IPS DF 4.7 (cell line): ENCODE data around the gene TBCD.

ENCODE experiments used
- DNase-seq: peaks from one replicate; pipeline ENCODE4 v3.0.0-alpha.2; 2013; ENCODE audit warnings: low spot score; ENCODE audit errors: extremely low read depth

The TBCD gene

GRCh38 chr17:82831041-82831817 lies 79.4 kb downstream of the TBCD start:
- DNase-seq = no peak

- no peak for DNase-seq
Observed at GRCh38 chr17:82831818-82832200, 79.9 kb downstream of the TBCD start.

DNA sequence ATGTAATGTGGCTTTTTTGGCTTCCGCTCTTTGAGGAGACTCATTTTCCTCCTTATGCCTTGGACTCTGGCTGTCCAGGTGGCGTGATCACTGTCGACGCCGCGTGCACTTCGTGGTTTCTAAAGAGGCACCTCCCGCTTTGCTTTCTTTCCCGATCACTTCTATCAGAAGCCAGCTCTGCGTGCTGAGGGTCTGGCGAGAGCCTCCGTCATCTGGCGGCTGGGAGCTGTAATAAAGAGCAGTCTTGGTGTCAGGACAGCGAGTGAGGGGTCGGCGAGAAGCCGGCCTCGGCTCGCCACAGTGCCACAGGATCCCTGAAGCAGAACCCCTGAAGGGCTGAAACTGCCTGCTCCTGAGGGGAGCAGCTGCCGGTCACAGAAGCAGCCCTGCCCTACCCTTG lies 80.5 kb downstream of the TBCD start:
- DNase-seq = no peak

DNA sequence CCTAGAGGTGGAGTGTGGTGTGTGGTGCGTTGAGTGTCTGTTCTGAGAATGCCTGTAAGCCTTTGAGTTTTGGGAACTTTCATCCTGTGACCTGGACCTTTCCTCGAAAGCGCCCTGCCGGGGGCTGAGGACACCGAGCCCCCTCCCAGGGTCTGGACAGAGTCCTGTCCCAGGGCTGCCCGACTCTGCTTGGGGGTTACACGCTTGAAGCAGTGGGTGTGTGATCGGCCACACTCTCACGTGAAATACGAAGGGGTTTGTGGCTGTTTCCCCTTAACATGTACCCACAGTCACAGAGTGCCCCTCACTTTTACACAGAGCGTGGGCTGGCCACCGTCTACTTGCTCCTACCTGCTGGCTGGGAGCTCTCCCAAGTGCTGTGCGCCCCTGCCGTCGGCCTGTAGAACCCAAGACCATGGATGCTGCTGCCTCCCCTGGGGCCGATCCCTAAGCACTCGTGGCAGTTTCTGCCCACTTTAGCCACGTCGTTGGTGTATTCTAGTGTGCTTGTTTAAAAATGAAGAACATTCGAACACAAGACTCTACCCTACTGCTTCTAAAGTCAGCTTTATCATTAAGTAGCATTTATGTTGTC lies 81.1 kb downstream of the TBCD start:
- DNase-seq = no peak

GRCh38 chr17:82835122-82835521 lies 83.3 kb downstream of the TBCD start:
- DNase-seq = no peak

DNA sequence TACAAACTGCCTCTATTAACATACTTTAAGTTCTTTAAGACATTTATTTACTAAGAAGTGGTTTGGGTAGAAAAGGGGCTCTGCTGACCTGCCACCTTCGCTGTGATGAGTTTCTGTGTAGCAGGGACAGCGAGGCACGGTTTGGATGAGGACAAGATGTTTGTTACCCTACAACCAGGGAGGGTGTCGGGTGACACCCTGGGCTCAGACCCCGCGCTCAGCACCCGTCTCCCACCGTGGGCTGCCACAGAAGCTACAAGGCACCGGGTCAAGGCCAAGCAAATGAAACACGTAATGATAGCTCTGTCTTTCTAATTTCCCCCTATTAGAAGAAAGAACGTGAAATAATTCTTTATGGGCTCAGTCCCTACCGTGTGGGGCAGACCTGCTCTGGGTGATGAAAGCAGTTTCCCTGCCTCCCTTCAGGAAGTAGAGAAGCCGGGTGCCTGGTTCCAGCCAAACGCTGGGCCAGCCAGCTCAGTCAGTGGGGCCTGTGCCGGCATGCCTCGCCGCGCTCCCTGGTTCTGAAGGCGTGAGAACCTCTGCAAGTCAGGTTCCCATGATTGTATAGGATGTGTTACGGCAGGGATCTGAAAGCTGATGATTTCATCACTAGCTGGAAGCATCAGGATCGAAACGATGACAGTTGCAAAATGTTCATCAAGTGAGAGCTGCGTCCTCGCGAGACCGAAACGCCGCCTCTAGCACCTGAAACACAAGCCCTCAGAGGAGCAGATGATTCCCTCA lies 84.1 kb downstream of the TBCD start:
- no peak for DNase-seq

GRCh38 chr17:82836823-82837357 lies 85.0 kb downstream of the TBCD start:
- DNase-seq = no peak

- no peak for DNase-seq
Observed at GRCh38 chr17:82837586-82838320, 85.9 kb downstream of the TBCD start.

- no peak for DNase-seq
Observed at GRCh38 chr17:82838386-82839063, 86.7 kb downstream of the TBCD start.

DNA sequence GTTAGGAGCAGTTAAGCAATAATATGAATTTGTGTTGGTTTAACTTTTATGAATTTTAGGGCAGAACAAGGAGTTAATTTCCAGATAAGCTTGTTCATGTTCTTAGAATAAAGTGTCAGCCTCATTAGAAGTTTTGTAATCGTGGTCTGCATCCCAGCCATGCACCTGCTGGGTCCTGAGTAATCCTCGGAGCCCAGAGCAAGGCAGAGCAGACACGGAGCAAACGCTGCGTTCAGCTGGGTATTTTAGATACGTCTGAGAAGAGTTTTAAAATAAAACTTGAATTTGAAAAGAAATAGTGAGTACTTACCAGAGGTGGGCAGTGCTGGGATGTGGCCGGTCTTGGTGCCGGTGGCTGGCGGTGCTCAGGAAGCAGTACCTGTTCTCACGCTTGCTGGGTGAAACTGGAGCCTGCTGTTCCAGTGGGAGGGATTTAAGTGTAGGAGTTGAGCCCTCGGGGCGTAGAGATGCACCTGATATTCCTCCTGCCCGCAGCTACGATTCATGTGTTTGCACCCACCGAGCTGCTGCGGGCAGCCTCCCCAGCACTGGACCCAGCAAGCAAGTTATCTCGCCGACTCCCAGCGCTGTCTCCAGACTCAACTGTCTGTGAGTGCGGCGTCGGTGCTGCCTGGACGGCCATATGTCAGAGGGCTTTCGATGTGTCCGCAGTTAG lies 87.9 kb downstream of the TBCD start, which contains the start of gene ZNF750:
ZNF750 (minus strand) TSS at position 406 of the 676 bp plus-strand sequence. CDS start 7,568 bp downstream, outside the sequence.
- DNase-seq = no peak

DNA sequence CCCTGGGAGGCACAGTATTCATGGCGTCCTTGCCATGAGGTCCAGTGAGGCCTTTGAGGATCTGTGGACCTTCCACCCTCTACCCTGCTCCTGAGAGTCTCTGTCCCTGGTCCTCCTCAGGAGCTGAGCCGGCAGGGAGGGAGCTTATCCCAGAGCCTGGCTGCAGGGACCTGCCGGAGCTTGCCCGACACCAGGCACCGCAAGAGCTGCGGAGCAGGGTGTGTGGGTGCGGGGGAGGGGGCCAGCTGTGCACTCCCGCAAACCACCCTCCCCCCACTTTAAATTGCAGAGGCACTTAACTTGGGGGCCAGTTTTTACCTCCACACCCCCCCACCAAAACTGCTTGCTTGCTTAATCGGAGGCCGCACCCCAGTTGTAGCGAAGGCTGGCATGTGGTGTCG lies 88.6 kb downstream of the TBCD start:
- DNase-seq = no peak

GRCh38 chr17:82841921-82842596 lies 90.2 kb downstream of the TBCD start:
- DNase-seq = no peak

DNA sequence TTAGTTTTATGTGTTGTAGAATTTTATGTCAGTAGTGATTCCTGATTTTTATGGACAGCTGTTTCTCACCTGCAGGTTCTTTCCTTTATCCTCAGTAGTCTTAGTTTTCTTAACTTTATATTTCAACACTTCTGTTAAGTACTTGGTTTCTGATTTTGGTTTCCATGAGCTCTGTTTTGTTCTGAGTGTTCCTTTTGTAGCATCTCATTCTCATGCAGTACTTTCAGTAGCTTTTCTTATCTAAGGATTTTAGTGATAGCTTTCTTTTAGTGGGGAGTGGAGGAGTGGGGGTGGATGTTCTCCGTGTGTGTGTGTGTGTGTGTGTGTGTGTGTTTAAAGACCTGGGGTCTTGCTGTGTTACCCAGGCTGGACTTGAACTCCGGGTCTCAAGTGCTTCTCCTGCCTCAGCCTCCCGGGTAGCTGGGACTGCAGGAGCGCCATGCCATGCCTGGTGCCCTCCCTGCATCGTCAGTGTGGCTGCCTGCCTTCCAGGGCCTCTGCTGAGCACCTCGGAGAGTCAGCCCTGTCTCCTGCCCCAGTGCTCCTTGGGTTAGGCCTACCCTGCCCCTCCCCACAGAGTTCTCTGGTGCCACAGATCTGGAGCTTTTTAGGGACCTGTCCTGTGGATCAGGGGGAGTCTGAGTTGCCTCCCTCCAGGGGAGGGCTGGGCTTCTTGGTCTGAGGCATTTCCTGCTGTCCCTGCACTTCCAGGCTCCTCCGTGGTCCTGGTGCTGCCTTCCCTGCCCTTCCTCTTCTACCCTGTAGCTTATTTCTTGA lies 92.2 kb downstream of the TBCD start:
- no peak for DNase-seq

DNA sequence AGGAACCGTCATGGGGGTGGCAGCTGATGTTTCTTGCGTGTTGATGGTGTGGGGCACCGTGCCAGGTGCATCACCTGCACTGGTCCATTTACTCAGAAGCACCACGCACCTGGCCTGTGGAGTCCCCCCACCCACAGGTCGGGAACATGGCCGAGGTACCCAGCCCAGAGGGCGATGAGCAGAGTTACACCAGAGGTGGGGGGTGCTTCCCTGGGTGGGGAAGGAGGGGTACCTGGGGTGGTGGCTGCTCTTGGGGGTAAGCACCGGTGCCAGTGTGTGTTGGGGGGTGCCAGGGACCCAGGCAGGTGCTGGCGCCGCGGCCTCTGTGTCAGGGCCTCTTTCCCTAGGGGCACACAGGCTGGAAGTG lies 92.9 kb downstream of the TBCD start:
- DNase-seq = no peak

- no peak for DNase-seq
Observed at GRCh38 chr17:82845163-82845807, 93.4 kb downstream of the TBCD start.

DNA sequence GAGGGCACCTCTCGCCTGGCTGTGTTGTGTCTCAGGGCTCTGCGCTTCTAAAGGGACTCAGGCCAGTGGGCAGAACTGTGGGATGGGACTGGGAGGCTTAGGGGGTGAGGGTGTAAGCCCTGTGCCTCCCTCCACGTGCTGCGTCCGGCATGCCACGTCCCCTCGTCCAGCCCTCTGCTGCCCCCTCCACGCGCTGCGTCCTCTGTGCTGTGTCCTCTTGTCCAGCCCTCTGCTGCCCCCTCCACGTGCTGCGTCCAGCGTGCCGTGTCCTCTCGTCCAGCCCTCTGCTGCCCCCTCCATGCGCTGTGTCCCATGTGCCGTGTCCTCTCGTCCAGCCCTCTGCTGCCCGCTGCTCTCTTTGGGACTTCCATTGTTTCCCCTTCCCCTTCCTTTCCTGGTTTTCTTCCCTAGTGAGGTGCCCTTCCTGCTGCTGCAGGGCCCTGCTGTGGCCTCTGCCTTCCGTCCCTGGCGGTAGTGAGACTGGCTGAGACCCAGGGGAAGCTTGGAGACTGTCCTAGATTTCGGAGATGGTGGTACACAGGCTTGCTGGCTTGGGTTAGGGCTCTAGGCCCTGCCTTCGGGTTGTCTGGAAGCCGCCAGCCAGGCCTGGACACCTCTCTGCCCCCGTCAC lies 94.3 kb downstream of the TBCD start:
- no peak for DNase-seq

GRCh38 chr17:82848022-82848592 lies 96.2 kb downstream of the TBCD start:
- DNase-seq = no peak
